CD4-positive, alpha-beta T cell (primary cell): ENCODE data around the gene MGRN1. TPM values are rescaled to one million over a fixed set of nuclear protein-coding genes. Genes with fewer than 3 reads are reported as not detected.

Experiments used
- ATAC-seq: fragments of 200-7000 bp; cut with Tn5 transposase; one replicate; pipeline ENCODE4 v1.10.0; 2022; ENCODE audit warnings: mild to moderate bottlenecking; ENCODE audit not compliant: poor library complexity
- CTCF ChIA-PET: fragments of 350-600 bp; sonication (Branson Sonifier 250); formaldehyde crosslinking; loops from one replicate; lab custom pipeline; 2021; ENCODE audit warnings: antibody characterized with exemption, inconsistent platforms; lab: Charles Lee
- POLR2A ChIA-PET: fragments of 350-600 bp; sonication (Branson Sonifier 250); formaldehyde crosslinking; loops from one replicate; lab custom pipeline; 2021; ENCODE audit warnings: antibody characterized with exemption, inconsistent platforms; lab: Charles Lee
- DNase-seq, 14 experiments: peaks; one replicate each; pipeline ENCODE4 v3.0.0-alpha.2; 2013 to 2020; ENCODE audit warnings: mixed read lengths in 2 of 14
- H3K27ac ChIP-seq, 2 donors: one replicate each; pipeline versions ENCODE4 v1.5.1 to v1.7.0; 2013; ENCODE audit warnings: low read length in 2 of 2, low read depth in 1 of 2, mild to moderate bottlenecking in 1 of 2
- H3K27me3 ChIP-seq, 2 experiments: 1 replicate in 1 of 2; 2 replicates in 1 of 2; pipeline versions ENCODE4 v1.6.1 to v1.7.0; 2013; ENCODE audit warnings: low read length in 2 of 2, control low read depth in 1 of 2, mild to moderate bottlenecking in 1 of 2, moderate library complexity in 1 of 2; ENCODE audit not compliant: insufficient read depth in 2 of 2, control insufficient read depth in 1 of 2
- H3K36me3 ChIP-seq: one replicate; pipeline ENCODE4 v1.6.1; 2013; ENCODE audit warnings: low read length, control low read depth; ENCODE audit not compliant: insufficient read depth
- H3K4me1 ChIP-seq: one replicate; pipeline ENCODE4 v1.6.1; 2013; ENCODE audit warnings: low read length, control low read depth; ENCODE audit not compliant: insufficient read depth
- H3K4me3 ChIP-seq: one replicate; pipeline ENCODE4 v1.5.1; 2013; ENCODE audit warnings: mild to moderate bottlenecking, low read length, moderate library complexity
- H3K9me3 ChIP-seq, 2 experiments: 1 replicate in 1 of 2; 2 replicates in 1 of 2; pipeline versions ENCODE4 v1.6.1 to v1.7.0; 2013; ENCODE audit warnings: low read length in 2 of 2, mild to moderate bottlenecking in 2 of 2, control low read depth in 1 of 2, moderate library complexity in 1 of 2; ENCODE audit not compliant: control insufficient read depth in 1 of 2, insufficient read depth in 1 of 2
- H3K27ac Mint-ChIP-seq: one replicate; pipeline ENCODE4 v1.8.0; 2020; ENCODE audit warnings: mixed read lengths
- H3K27me3 Mint-ChIP-seq: one replicate; pipeline ENCODE4 v1.8.0; 2021; ENCODE audit warnings: mixed read lengths
- H3K36me3 Mint-ChIP-seq: one replicate; pipeline ENCODE4 v1.8.0; 2021; ENCODE audit warnings: low read depth, mixed read lengths
- H3K4me1 Mint-ChIP-seq: one replicate; pipeline ENCODE4 v1.8.0; 2021; ENCODE audit warnings: low read depth, mixed read lengths
- H3K4me3 Mint-ChIP-seq: one replicate; pipeline ENCODE4 v1.8.0; 2020; ENCODE audit warnings: mild to moderate bottlenecking, mixed read lengths
- H3K9me3 Mint-ChIP-seq: one replicate; pipeline ENCODE4 v1.8.0; 2020; ENCODE audit warnings: mixed read lengths
- CTCF ChIP-seq: fragments of 200-600 bp; IDR thresholded peaks from one replicate; pipeline ENCODE4 v1.8.0; 2022; ENCODE audit warnings: antibody characterized with exemption, mild to moderate bottlenecking
- intact Hi-C, 2 experiments: fragments of 100-400 bp; cut with DNase I in 1 of 2; cut with micrococcal nuclease in 1 of 2; formaldehyde crosslinking; loops; one replicate each; pipeline versions ENCODE4 v1.15.1 to v1.9.0; 2023 to 2025; cut with DNase I, micrococcal nuclease
- total RNA-seq, 174 experiments: library from RNA in 2 of 174; stranded (reverse) in 2 of 174; gene quantifications; one replicate each; pipeline ENCODE4 v1.2.3 and lab custom pipeline; 2021 to 2026

Gene MGRN1
- total RNA-seq, 2 experiments from 2014 or later, result 45.9 to 48.6 TPM

- Mint-ChIP-seq H3K36me3 (peaks cover 41% of the 10 kb centered on the region), H3K9me3 (no peaks in the 10 kb centered on the region), H3K4me3 (no peak overlapping the region), H3K4me1 (peaks cover 12% of the 10 kb centered on the region), H3K27me3 (no peaks in the 10 kb centered on the region), H3K27ac (no peak overlapping the region)
- intact Hi-C loops, result no loop called here
- H3K27me3 ChIP-seq, result no peaks in the 10 kb centered on the region
- H3K4me3 ChIP-seq, result no peak overlapping the region
- peaks cover 27% of the 10 kb centered on the region for H3K4me1 ChIP-seq
- DNase-seq (peak in 7 of 14 experiments; percentile 29 to 65 (median 45)), ATAC-seq (peak; percentile 71)
- peak; percentile 25 for TF ChIP-seq CTCF
- H3K36me3 ChIP-seq, result peaks cover 55% of the 10 kb centered on the region
- POLR2A ChIA-PET, result interaction anchor here (0.6 to 1.1 kb wide), 3 partner anchors 11 to 66 kb away, joined by 3 to 5 read pairs (median 3); partner anchors contain the start of gene NUDT16L1
- CTCF ChIA-PET, result interaction anchor here (1.2 kb wide), 1 partner anchor 32 kb away, joined by 4 read pairs; no protein-coding TSS in a partner anchor
- no peaks in the 10 kb centered on the region for H3K9me3 ChIP-seq
- H3K27ac ChIP-seq, result no peak overlapping the region
Measured at GRCh38 chr16:4682616-4683254, 58.1 kb downstream of the MGRN1 start.

- intact Hi-C loops, result no loop called here
- Mint-ChIP-seq H3K9me3 (no peaks in the 10 kb centered on the region), H3K36me3 (peaks cover 36% of the 10 kb centered on the region), H3K27ac (no peak overlapping the region), H3K4me1 (peaks cover 6% of the 10 kb centered on the region), H3K27me3 (no peaks in the 10 kb centered on the region), H3K4me3 (no peak overlapping the region)
- CTCF ChIA-PET, result interaction anchor here (1.2 kb wide), 1 partner anchor 33 kb away, joined by 4 read pairs; no protein-coding TSS in a partner anchor
- Histone ChIP-seq H3K27me3 (no peaks in the 10 kb centered on the region), H3K36me3 (peaks cover 51% of the 10 kb centered on the region), H3K4me1 (peaks cover 27% of the 10 kb centered on the region), H3K27ac (peak overlapping the region in 1 of 2 donors; percentile 35), H3K4me3 (no peak overlapping the region), H3K9me3 (no peaks in the 10 kb centered on the region)
- ATAC-seq (no peak), DNase-seq (peak in 1 of 14 experiments; percentile 12)
- POLR2A ChIA-PET, result interaction anchor here (0.6 kb wide), 2 partner anchors 67 to 244 kb away, joined by 3 read pairs; no protein-coding TSS in a partner anchor
- TF ChIP-seq CTCF, result peak; percentile 4
Measured at GRCh38 chr16:4683255-4684057, 58.8 kb downstream of the MGRN1 start.

- DNase-seq (no peak), ATAC-seq (no peak)
- ChIA-PET POLR2A (no interaction called here), CTCF (no interaction called here)
- Histone ChIP-seq H3K4me3 (no peak overlapping the region), H3K27ac (peak overlapping the region in 1 of 2 donors; percentile 35), H3K9me3 (no peaks in the 10 kb centered on the region), H3K4me1 (peaks cover 22% of the 10 kb centered on the region), H3K36me3 (peaks cover 51% of the 10 kb centered on the region), H3K27me3 (no peaks in the 10 kb centered on the region)
- TF ChIP-seq CTCF, result no peak
- Mint-ChIP-seq H3K36me3 (peaks cover 30% of the 10 kb centered on the region), H3K4me3 (no peak overlapping the region), H3K27me3 (no peaks in the 10 kb centered on the region), H3K9me3 (no peaks in the 10 kb centered on the region), H3K27ac (no peak overlapping the region), H3K4me1 (peaks cover 5% of the 10 kb centered on the region)
- intact Hi-C loops, result no loop called here
Measured at GRCh38 chr16:4684058-4684715, 59.6 kb downstream of the MGRN1 start.
